HepG2 (cell line): ENCODE measurements around the gene SLC13A3. TPM values are rescaled to one million over a fixed set of nuclear protein-coding genes. Genes with fewer than 3 reads are reported as not detected.

Experiments used
- ADNP ChIP-seq: sonication (generic); formaldehyde crosslinking; IDR thresholded peaks from 2 replicates; pipeline ENCODE4 v1.4.0; 2020; ENCODE audit warnings: missing genetic modification reagents
- AHR ChIP-seq: IDR thresholded peaks from 2 replicates; pipeline ENCODE4 v1.6.1; 2018; ENCODE audit warnings: missing genetic modification reagents, missing compliant biosample characterization
- BORCS8-MEF2B ChIP-seq: sonication (generic); formaldehyde crosslinking; IDR thresholded peaks from 2 replicates; pipeline ENCODE4 v1.8.0; 2022; ENCODE audit warnings: mild to moderate bottlenecking, missing genetic modification reagents
- ERF ChIP-seq: IDR thresholded peaks from 2 replicates; pipeline ENCODE4 v1.6.1; 2018; ENCODE audit warnings: missing biosample characterization, missing genetic modification reagents
- FOSL1 ChIP-seq: sonication (generic); formaldehyde crosslinking; IDR thresholded peaks from 2 replicates; pipeline ENCODE4 v1.9.0; 2021; ENCODE audit warnings: missing genetic modification reagents, borderline replicate concordance
- HOXD1 ChIP-seq: sonication (generic); formaldehyde crosslinking; IDR thresholded peaks from 2 replicates; pipeline ENCODE4 v1.5.0; 2020; ENCODE audit warnings: missing genetic modification reagents
- IKZF4 ChIP-seq: sonication (generic); formaldehyde crosslinking; IDR thresholded peaks from 2 replicates; pipeline ENCODE4 v1.5.1; 2020; ENCODE audit warnings: borderline replicate concordance, mild to moderate bottlenecking, low read depth, missing genetic modification reagents; ENCODE audit errors: not compliant biosample characterization
- KDM1A ChIP-seq: IDR thresholded peaks from 2 replicates; pipeline ENCODE4 v1.6.1; 2016; ENCODE audit warnings: missing compliant biosample characterization
- KLF13 ChIP-seq: sonication (generic); formaldehyde crosslinking; IDR thresholded peaks from 2 replicates; pipeline ENCODE4 v1.4.0; 2020; ENCODE audit warnings: mild to moderate bottlenecking, missing genetic modification reagents
- RARA ChIP-seq: IDR thresholded peaks from 2 replicates; pipeline ENCODE4 v1.6.1; 2016; ENCODE audit warnings: missing genetic modification reagents, missing compliant biosample characterization
- SATB2 ChIP-seq: sonication (generic); formaldehyde crosslinking; IDR thresholded peaks from 2 replicates; pipeline ENCODE4 v1.5.0; 2020; ENCODE audit warnings: missing genetic modification reagents
- SKI ChIP-seq: fragments of 450-650 bp; IDR thresholded peaks from one replicate; pipeline ENCODE4 v1.6.1; 2018; ENCODE audit warnings: mild to moderate bottlenecking; ENCODE audit not compliant: partially characterized antibody
- SMARCE1 ChIP-seq: fragments of 450-650 bp; IDR thresholded peaks from 2 replicates; pipeline ENCODE4 v1.6.1; 2017; ENCODE audit warnings: borderline replicate concordance
- SNAI1 ChIP-seq: sonication (generic); formaldehyde crosslinking; IDR thresholded peaks from 2 replicates; pipeline ENCODE4 v1.5.0; 2020; ENCODE audit warnings: mild to moderate bottlenecking, missing genetic modification reagents, borderline replicate concordance
- TAF1 ChIP-seq: sonication (generic); formaldehyde crosslinking; IDR thresholded peaks from 2 replicates; pipeline ENCODE4 v1.4.0; 2020; ENCODE audit warnings: missing genetic modification reagents
- TSC22D2 ChIP-seq: sonication (generic); formaldehyde crosslinking; IDR thresholded peaks from 2 replicates; pipeline ENCODE4 v1.5.1; 2020; ENCODE audit warnings: missing genetic modification reagents, mild to moderate bottlenecking, borderline replicate concordance
- ZNF234 ChIP-seq: sonication (generic); formaldehyde crosslinking; conservative IDR thresholded peaks from 2 replicates; pipeline ENCODE4 v1.5.1; 2020; ENCODE audit warnings: mild to moderate bottlenecking, missing genetic modification reagents
- ZNF251 ChIP-seq: sonication (generic); formaldehyde crosslinking; IDR thresholded peaks from 2 replicates; pipeline ENCODE4 v1.9.0; 2021; ENCODE audit warnings: mild to moderate bottlenecking, missing genetic modification reagents
- ZNF317 ChIP-seq: sonication (generic); formaldehyde crosslinking; IDR thresholded peaks from 2 replicates; pipeline ENCODE4 v1.5.0; 2020; ENCODE audit warnings: mild to moderate bottlenecking, missing genetic modification reagents
- ZNF501 ChIP-seq: sonication (generic); formaldehyde crosslinking; IDR thresholded peaks from 2 replicates; pipeline ENCODE4 v1.5.1; 2020; ENCODE audit warnings: mild to moderate bottlenecking, moderate library complexity, missing genetic modification reagents
- ZNF749 ChIP-seq: sonication (generic); formaldehyde crosslinking; IDR thresholded peaks from 2 replicates; pipeline ENCODE4 v1.8.0; 2022; ENCODE audit warnings: mild to moderate bottlenecking, missing genetic modification reagents, moderate library complexity, borderline replicate concordance
- ZNF772 ChIP-seq: sonication (generic); formaldehyde crosslinking; IDR thresholded peaks from 2 replicates; pipeline ENCODE4 v1.5.0; 2020; ENCODE audit warnings: mild to moderate bottlenecking, missing genetic modification reagents
- ZNF777 ChIP-seq: sonication (generic); formaldehyde crosslinking; IDR thresholded peaks from 2 replicates; pipeline ENCODE4 v1.4.0; 2020; ENCODE audit warnings: missing genetic modification reagents
- ZNF782 ChIP-seq: sonication (generic); formaldehyde crosslinking; IDR thresholded peaks from 2 replicates; pipeline ENCODE4 v1.4.0; 2020; ENCODE audit warnings: missing genetic modification reagents, mild to moderate bottlenecking, borderline replicate concordance
- ZSCAN29 ChIP-seq: sonication (generic); formaldehyde crosslinking; conservative IDR thresholded peaks from 2 replicates; pipeline ENCODE4 v1.4.0; 2020; ENCODE audit warnings: mild to moderate bottlenecking, missing genetic modification reagents
- polyA plus RNA-seq, 8 experiments: library from polyadenylated mRNA; depleted of rRNA in 3 of 8; stranded (reverse) in 7 of 8; unstranded in 1 of 8; fragments of >200 nt; fragmentation: Illumina TruSeq in 4 of 8; extraction: Trizol in 4 of 8; gene quantifications; 2 replicates each; pipeline versions ENCODE4 v1.2.1 to v1.2.3, GENCODE V29; 2011 to 2016; ENCODE audit warnings: low read depth in 4 of 8, missing spikeins in 1 of 8, mixed read lengths in 1 of 8; ENCODE audit not compliant: insufficient read depth in 1 of 8
- total RNA-seq, 5 experiments: library from RNA; depleted of rRNA; stranded (reverse); fragments of >200 nt; fragmentation: Illumina TruSeq; extraction: Trizol; gene quantifications; 2 replicates each; pipeline ENCODE4 v1.2.3, GENCODE V29; 2016; ENCODE audit warnings: low read depth in 1 of 5
- TF ChIP-seq, protein P1 (sequence below): sonication (generic); formaldehyde crosslinking; IDR thresholded peaks from 2 replicates; pipeline ENCODE4 v1.4.0; 2020; ENCODE audit warnings: missing genetic modification reagents
- TF ChIP-seq, protein P2 (sequence below): sonication (generic); formaldehyde crosslinking; IDR thresholded peaks from 2 replicates; pipeline ENCODE4 v1.4.0; 2020; ENCODE audit warnings: missing genetic modification reagents
- TF ChIP-seq, protein P3 (sequence below): sonication (generic); formaldehyde crosslinking; IDR thresholded peaks from 2 replicates; pipeline ENCODE4 v1.8.1; 2023; ENCODE audit warnings: missing genetic modification reagents, inconsistent platforms, borderline replicate concordance

Gene SLC13A3
- total and polyA plus RNA-seq, 2 of the 13 experiments (the other 11 are each of a cell fraction or from before 2014, with no cell fraction given), result 66.5 to 76.0 TPM

DNA sequence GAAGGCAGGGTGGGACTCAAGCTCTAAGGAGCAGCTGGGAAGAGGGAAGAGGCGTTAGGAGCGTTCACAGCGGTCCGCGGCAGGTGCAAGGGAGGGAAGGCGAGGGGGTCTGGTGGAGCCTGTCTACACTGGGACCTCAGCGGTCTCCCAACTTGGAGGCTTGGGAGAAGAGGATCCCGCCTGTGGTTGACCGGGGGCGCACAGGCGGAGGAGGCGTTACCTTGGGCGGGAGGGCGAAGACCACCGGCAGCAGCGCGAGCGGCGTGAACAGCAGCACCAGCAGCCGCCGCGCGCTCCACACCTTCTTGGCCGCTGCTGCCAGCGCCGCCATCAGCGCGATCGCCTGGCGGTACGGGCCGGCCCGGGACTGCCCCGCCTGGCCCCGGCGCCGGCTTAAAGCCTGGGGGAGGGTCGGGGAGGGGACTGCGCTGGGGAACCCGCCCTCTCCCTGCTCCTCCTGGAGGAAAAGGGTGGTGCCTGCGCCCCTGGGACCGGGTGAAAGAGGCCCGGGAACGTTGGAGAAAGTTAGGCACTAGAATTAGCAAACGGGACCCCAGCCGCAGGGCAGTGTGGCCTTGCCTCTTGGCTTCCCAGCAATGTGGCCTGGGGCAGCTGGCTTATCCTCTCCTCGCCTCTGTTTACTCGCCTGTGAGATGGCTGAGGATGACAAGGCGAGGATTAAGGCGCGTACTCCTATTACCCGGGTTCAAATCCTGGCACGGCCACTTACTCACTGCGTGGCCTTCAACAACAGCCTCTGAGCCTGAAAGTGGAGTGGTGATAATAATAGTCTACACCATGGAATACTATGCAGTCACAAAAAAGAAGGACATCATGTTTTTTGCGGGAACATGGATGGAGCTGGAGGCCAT is at the start of gene SLC13A3 (continued):
- TF ChIP-seq ZNF501 (CRISPR knock-in tag), result peak; percentile 67
- peak; percentile 93 for TF ChIP-seq TAF1 (CRISPR knock-in tag)
- peak; percentile 94 for TF ChIP-seq ADNP (CRISPR knock-in tag)
- peak; percentile 75; the same call in 1 of the 2 replicates for TF ChIP-seq HOXD1 (CRISPR knock-in tag)
- TF ChIP-seq, protein P1, sequence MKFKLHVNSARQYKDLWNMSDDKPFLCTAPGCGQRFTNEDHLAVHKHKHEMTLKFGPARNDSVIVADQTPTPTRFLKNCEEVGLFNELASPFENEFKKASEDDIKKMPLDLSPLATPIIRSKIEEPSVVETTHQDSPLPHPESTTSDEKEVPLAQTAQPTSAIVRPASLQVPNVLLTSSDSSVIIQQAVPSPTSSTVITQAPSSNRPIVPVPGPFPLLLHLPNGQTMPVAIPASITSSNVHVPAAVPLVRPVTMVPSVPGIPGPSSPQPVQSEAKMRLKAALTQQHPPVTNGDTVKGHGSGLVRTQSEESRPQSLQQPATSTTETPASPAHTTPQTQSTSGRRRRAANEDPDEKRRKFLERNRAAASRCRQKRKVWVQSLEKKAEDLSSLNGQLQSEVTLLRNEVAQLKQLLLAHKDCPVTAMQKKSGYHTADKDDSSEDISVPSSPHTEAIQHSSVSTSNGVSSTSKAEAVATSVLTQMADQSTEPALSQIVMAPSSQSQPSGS (CRISPR knock-in tag), result peak; percentile 73
- peak; percentile 7; the same call in 1 of the 2 replicates for TF ChIP-seq RARA (CRISPR knock-in tag)
- peak; percentile 85 for TF ChIP-seq ZSCAN29 (CRISPR knock-in tag)
- no peak for TF ChIP-seq SMARCE1
- TF ChIP-seq KDM1A (CRISPR knock-in tag), result peak; percentile 96
- no peak; the same call in 1 of the 2 replicates for TF ChIP-seq TSC22D2 (CRISPR knock-in tag)
- peak; percentile 78; the same call in 1 of the 2 replicates for TF ChIP-seq ZNF251 (CRISPR knock-in tag)
- TF ChIP-seq ZNF234 (CRISPR knock-in tag), result peak; percentile 67; the same call in 1 of the 2 replicates
- TF ChIP-seq SKI, result no peak
- no peak for TF ChIP-seq ZNF749 (CRISPR knock-in tag)
- 0 out of 2 replicates have a peak, but pooled peaks have one; percentile 23 for TF ChIP-seq FOSL1 (CRISPR knock-in tag)
- peak; percentile 88; the same call in 1 of the 2 replicates for TF ChIP-seq KLF13 (CRISPR knock-in tag)
- TF ChIP-seq, protein P2, sequence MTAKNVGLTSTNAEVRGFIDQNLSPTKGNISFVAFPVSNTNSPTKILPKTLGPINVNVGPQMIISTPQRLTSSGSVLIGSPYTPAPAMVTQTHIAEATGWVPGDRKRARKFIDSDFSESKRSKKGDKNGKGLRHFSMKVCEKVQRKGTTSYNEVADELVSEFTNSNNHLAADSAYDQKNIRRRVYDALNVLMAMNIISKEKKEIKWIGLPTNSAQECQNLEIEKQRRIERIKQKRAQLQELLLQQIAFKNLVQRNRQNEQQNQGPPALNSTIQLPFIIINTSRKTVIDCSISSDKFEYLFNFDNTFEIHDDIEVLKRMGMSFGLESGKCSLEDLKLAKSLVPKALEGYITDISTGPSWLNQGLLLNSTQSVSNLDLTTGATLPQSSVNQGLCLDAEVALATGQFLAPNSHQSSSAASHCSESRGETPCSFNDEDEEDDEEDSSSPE (CRISPR knock-in tag), result peak; percentile 49; the same call in 1 of the 2 replicates
- 0 out of 2 replicates have a peak, but pooled peaks have one; percentile 52 for TF ChIP-seq AHR (CRISPR knock-in tag)
- no peak for TF ChIP-seq IKZF4 (CRISPR knock-in tag)
- TF ChIP-seq, protein P3, sequence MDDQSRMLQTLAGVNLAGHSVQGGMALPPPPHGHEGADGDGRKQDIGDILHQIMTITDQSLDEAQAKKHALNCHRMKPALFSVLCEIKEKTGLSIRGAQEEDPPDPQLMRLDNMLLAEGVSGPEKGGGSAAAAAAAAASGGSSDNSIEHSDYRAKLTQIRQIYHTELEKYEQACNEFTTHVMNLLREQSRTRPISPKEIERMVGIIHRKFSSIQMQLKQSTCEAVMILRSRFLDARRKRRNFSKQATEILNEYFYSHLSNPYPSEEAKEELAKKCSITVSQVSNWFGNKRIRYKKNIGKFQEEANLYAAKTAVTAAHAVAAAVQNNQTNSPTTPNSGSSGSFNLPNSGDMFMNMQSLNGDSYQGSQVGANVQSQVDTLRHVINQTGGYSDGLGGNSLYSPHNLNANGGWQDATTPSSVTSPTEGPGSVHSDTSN (CRISPR knock-in tag), result peak; percentile 46; the same call in 1 of the 2 replicates
- peak; percentile 64; the same call in 1 of the 2 replicates for TF ChIP-seq ZNF782 (CRISPR knock-in tag)
- TF ChIP-seq SATB2 (CRISPR knock-in tag), result peak; percentile 60; the same call in 1 of the 2 replicates
- TF ChIP-seq SNAI1 (CRISPR knock-in tag), result peak; percentile 90; the same call in 1 of the 2 replicates
- TF ChIP-seq ZNF317 (CRISPR knock-in tag), result no peak
- peak; percentile 37; the same call in 1 of the 2 replicates for TF ChIP-seq ZNF777 (CRISPR knock-in tag)
- TF ChIP-seq ZNF772 (CRISPR knock-in tag), result peak; percentile 10; the same call in 1 of the 2 replicates
- TF ChIP-seq ERF (CRISPR knock-in tag), result peak; percentile 37; the same call in 1 of the 2 replicates
- TF ChIP-seq BORCS8-MEF2B (CRISPR knock-in tag), result peak; percentile 97
